HepG2 (cell line): ENCODE results near the gene ZBTB46. TPM values are rescaled to one million over a fixed set of nuclear protein-coding genes. Genes with fewer than 3 reads are reported as not detected.
A peak's percentile ranks its signal among the peaks of the same experiment; 100 is the strongest.

Experiments
- CREB1 ChIP-seq, 2 experiments: fragments of 450-650 bp in 1 of 2; IDR thresholded peaks; 2 replicates each; pipeline ENCODE4 v1.6.1; 2016 to 2017; ENCODE audit warnings: control low read depth in 1 of 2, mild to moderate bottlenecking in 1 of 2, missing compliant biosample characterization in 1 of 2, missing genetic modification characterization in 1 of 2
- DMAP1 ChIP-seq: IDR thresholded peaks from 2 replicates; pipeline ENCODE4 v1.6.1; 2016
- DNMT1 ChIP-seq: sonication (generic); formaldehyde crosslinking; IDR thresholded peaks from 2 replicates; pipeline ENCODE4 v1.5.1; 2020; ENCODE audit warnings: mild to moderate bottlenecking, missing genetic modification reagents
- DR1 ChIP-seq: sonication (generic); formaldehyde crosslinking; IDR thresholded peaks from 2 replicates; pipeline ENCODE4 v1.8.0; 2021; ENCODE audit warnings: mild to moderate bottlenecking, missing genetic modification reagents, inconsistent platforms
- FOXA1 ChIP-seq, 2 experiments: fragments of 450-650 bp in 1 of 2; sonication (generic) in 1 of 2; formaldehyde crosslinking in 1 of 2; IDR thresholded peaks; 2 replicates each; pipeline versions ENCODE4 v1.4.0 to v1.6.1; 2016 to 2020; ENCODE audit warnings: missing genetic modification reagents in 1 of 2
- HDAC2 ChIP-seq: sonication (generic); formaldehyde crosslinking; IDR thresholded peaks from 2 replicates; pipeline ENCODE4 v1.4.0; 2020; ENCODE audit warnings: missing genetic modification reagents
- HDAC6 ChIP-seq: fragments of 200-600 bp; sonication (generic); IDR thresholded peaks from 2 replicates; pipeline ENCODE4 v1.7.0; 2017; ENCODE audit warnings: mild to moderate bottlenecking, antibody characterized with exemption, low read length, low read depth
- HOMEZ ChIP-seq: IDR thresholded peaks from 2 replicates; pipeline ENCODE4 v1.6.1; 2016; ENCODE audit warnings: low read depth
- SP5 ChIP-seq: IDR thresholded peaks from 2 replicates; pipeline ENCODE4 v1.6.1; 2016; ENCODE audit warnings: low read depth, borderline replicate concordance
- TBL1XR1 ChIP-seq: fragments of 150-350 bp; IDR thresholded peaks from 2 replicates; pipeline ENCODE4 v1.6.1; 2014; ENCODE audit warnings: borderline replicate concordance, low read length; ENCODE audit not compliant: partially characterized antibody
- ZBTB1 ChIP-seq: sonication (generic); formaldehyde crosslinking; IDR thresholded peaks from 2 replicates; pipeline ENCODE4 v1.4.0; 2020; ENCODE audit warnings: missing genetic modification reagents, borderline replicate concordance
- ZBTB20 ChIP-seq: sonication (generic); formaldehyde crosslinking; IDR thresholded peaks from 2 replicates; pipeline ENCODE4 v1.8.1; 2023; ENCODE audit warnings: missing genetic modification reagents, low read depth, mild to moderate bottlenecking, borderline replicate concordance
- ZNF34 ChIP-seq: sonication (generic); formaldehyde crosslinking; IDR thresholded peaks from 2 replicates; pipeline ENCODE4 v1.4.0; 2020; ENCODE audit warnings: mild to moderate bottlenecking, missing genetic modification reagents, borderline replicate concordance
- ZNF382 ChIP-seq: sonication (generic); formaldehyde crosslinking; IDR thresholded peaks from 2 replicates; pipeline ENCODE4 v1.5.0; 2020; ENCODE audit warnings: missing genetic modification reagents, mild to moderate bottlenecking, borderline replicate concordance
- ZNF432 ChIP-seq: sonication (generic); formaldehyde crosslinking; IDR thresholded peaks from 2 replicates; pipeline ENCODE4 v1.5.0; 2020; ENCODE audit warnings: missing genetic modification reagents, mild to moderate bottlenecking, borderline replicate concordance
- polyA plus RNA-seq, 8 experiments: library from polyadenylated mRNA; depleted of rRNA in 3 of 8; stranded (reverse) in 7 of 8; unstranded in 1 of 8; fragments of >200 nt; fragmentation: Illumina TruSeq in 4 of 8; extraction: Trizol in 4 of 8; gene quantifications; 2 replicates each; pipeline versions ENCODE4 v1.2.1 to v1.2.3, GENCODE V29; 2011 to 2016; ENCODE audit warnings: low read depth in 4 of 8, missing spikeins in 1 of 8, mixed read lengths in 1 of 8; ENCODE audit not compliant: insufficient read depth in 1 of 8
- total RNA-seq, 5 experiments: library from RNA; depleted of rRNA; stranded (reverse); fragments of >200 nt; fragmentation: Illumina TruSeq; extraction: Trizol; gene quantifications; 2 replicates each; pipeline ENCODE4 v1.2.3, GENCODE V29; 2016; ENCODE audit warnings: low read depth in 1 of 5
- TF ChIP-seq, protein P1 (sequence below): IDR thresholded peaks from 2 replicates; pipeline ENCODE4 v1.6.1; 2016; ENCODE audit warnings: low read depth, missing genetic modification reagents, missing compliant biosample characterization
- TF ChIP-seq, protein P2 (sequence below): sonication (generic); formaldehyde crosslinking; IDR thresholded peaks from 2 replicates; pipeline ENCODE4 v1.8.1; 2023; ENCODE audit warnings: missing genetic modification reagents, inconsistent platforms, borderline replicate concordance

The ZBTB46 gene
- total and polyA plus RNA-seq, 2 of the 13 experiments (the other 11 are each of a cell fraction or from before 2014, with no cell fraction given): 1.6 to 13.5 TPM

GRCh38 chr20:63696628-63697356 lies 134.3 kb downstream of the ZBTB46 start, which contains the start of gene TNFRSF6B (continued):
- TF ChIP-seq ZNF382 (CRISPR knock-in tag): no peak
- no peak for TF ChIP-seq ZNF432
- no peak for TF ChIP-seq ZBTB1 (CRISPR knock-in tag)
- TF ChIP-seq ZBTB20 (CRISPR knock-in tag): no peak
- no peak for TF ChIP-seq HDAC6
- TF ChIP-seq FOXA1 (IDR thresholded peaks at IDR 0.05): no peak
- TF ChIP-seq FOXA1 (CRISPR knock-in tag; IDR thresholded peaks at IDR 0.05): peak; percentile 15
- TF ChIP-seq ZNF34: no peak
- TF ChIP-seq HDAC2 (CRISPR knock-in tag): 0 out of 2 replicates have a peak, but pooled peaks have one; percentile 32
- peak; percentile 89 for TF ChIP-seq DNMT1
- TF ChIP-seq, protein P1, sequence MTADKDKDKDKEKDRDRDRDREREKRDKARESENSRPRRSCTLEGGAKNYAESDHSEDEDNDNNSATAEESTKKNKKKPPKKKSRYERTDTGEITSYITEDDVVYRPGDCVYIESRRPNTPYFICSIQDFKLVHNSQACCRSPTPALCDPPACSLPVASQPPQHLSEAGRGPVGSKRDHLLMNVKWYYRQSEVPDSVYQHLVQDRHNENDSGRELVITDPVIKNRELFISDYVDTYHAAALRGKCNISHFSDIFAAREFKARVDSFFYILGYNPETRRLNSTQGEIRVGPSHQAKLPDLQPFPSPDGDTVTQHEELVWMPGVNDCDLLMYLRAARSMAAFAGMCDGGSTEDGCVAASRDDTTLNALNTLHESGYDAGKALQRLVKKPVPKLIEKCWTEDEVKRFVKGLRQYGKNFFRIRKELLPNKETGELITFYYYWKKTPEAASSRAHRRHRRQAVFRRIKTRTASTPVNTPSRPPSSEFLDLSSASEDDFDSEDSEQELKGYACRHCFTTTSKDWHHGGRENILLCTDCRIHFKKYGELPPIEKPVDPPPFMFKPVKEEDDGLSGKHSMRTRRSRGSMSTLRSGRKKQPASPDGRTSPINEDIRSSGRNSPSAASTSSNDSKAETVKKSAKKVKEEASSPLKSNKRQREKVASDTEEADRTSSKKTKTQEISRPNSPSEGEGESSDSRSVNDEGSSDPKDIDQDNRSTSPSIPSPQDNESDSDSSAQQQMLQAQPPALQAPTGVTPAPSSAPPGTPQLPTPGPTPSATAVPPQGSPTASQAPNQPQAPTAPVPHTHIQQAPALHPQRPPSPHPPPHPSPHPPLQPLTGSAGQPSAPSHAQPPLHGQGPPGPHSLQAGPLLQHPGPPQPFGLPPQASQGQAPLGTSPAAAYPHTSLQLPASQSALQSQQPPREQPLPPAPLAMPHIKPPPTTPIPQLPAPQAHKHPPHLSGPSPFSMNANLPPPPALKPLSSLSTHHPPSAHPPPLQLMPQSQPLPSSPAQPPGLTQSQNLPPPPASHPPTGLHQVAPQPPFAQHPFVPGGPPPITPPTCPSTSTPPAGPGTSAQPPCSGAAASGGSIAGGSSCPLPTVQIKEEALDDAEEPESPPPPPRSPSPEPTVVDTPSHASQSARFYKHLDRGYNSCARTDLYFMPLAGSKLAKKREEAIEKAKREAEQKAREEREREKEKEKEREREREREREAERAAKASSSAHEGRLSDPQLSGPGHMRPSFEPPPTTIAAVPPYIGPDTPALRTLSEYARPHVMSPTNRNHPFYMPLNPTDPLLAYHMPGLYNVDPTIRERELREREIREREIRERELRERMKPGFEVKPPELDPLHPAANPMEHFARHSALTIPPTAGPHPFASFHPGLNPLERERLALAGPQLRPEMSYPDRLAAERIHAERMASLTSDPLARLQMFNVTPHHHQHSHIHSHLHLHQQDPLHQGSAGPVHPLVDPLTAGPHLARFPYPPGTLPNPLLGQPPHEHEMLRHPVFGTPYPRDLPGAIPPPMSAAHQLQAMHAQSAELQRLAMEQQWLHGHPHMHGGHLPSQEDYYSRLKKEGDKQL (CRISPR knock-in tag): 0 out of 2 replicates have a peak, but pooled peaks have one; percentile 35
- TF ChIP-seq TBL1XR1: no peak
- TF ChIP-seq, protein P2, sequence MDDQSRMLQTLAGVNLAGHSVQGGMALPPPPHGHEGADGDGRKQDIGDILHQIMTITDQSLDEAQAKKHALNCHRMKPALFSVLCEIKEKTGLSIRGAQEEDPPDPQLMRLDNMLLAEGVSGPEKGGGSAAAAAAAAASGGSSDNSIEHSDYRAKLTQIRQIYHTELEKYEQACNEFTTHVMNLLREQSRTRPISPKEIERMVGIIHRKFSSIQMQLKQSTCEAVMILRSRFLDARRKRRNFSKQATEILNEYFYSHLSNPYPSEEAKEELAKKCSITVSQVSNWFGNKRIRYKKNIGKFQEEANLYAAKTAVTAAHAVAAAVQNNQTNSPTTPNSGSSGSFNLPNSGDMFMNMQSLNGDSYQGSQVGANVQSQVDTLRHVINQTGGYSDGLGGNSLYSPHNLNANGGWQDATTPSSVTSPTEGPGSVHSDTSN (CRISPR knock-in tag): no peak
- TF ChIP-seq HOMEZ (CRISPR knock-in tag): no peak
- peak; percentile 74 for TF ChIP-seq DR1 (CRISPR knock-in tag)
- TF ChIP-seq CREB1 (IDR thresholded peaks at IDR 0.05): no peak
- TF ChIP-seq CREB1 (CRISPR knock-in tag; IDR thresholded peaks at IDR 0.05): no peak
- TF ChIP-seq DMAP1 (CRISPR knock-in tag): no peak
- 0 out of 2 replicates have a peak, but pooled peaks have one; percentile 25 for TF ChIP-seq SP5 (CRISPR knock-in tag)
